NB4 (cell line): ENCODE data around the gene GAL3ST2.

ENCODE experiments used
- CTCF ChIP-seq: IDR thresholded peaks from one replicate; pipeline ENCODE4 v1.5.1; 2012; ENCODE audit warnings: low read depth, low read length
- MAX ChIP-seq: IDR thresholded peaks from 2 replicates; pipeline ENCODE4 v1.6.1; 2011; ENCODE audit warnings: low read depth, low read length

- TF ChIP-seq CTCF (no peak), MAX (no peak)
Measured at GRCh38 chr2:241770185-241770935, 6.3 kb upstream of the GAL3ST2 start.
